IMR-90 (cell line): ENCODE data around the gene GSTA1. TPM values are rescaled to one million over a fixed set of nuclear protein-coding genes. Genes with fewer than 3 reads are reported as not detected.
"Not testable (repeated sequence)": the region's sequence is repeated elsewhere in the genome, so short reads cannot be mapped to it uniquely, and the experiment has no call there.

ENCODE experiments used
- ATAC-seq: fragments of 200-7000 bp; cut with Tn5 transposase; 2 replicates; pipeline ENCODE4 v1.9.1; 2020; ENCODE audit warnings: low read depth, mild to moderate bottlenecking, moderate library complexity
- BruUV-seq: library from RNA; stranded (reverse); fragments of 400-500 nt; replicated peaks from 2 replicates; lab custom pipeline; 2021; lab: Mats Ljungman, UMichigan
- CTCF ChIA-PET: fragments of 300-600 bp; formaldehyde crosslinking; extraction: SDS; loops from one replicate; lab custom pipeline; 2021; ENCODE audit warnings: antibody characterized with exemption; lab: Yijun Ruan, JAX
- POLR2A ChIA-PET: fragments of 300-600 bp; sonication (Branson Sonifier 250); formaldehyde crosslinking; loops from one replicate; lab custom pipeline; 2022; ENCODE audit warnings: antibody characterized with exemption; ENCODE audit not compliant: unreplicated experiment; lab: Charles Lee
- DNase-seq: peaks from one replicate; pipeline ENCODE4 v3.0.0; 2013
- H2AFZ ChIP-seq: replicated peaks from 2 replicates; pipeline ENCODE3; 2013; ENCODE audit warnings: low read length, mild to moderate bottlenecking; ENCODE audit not compliant: poor library complexity
- H2AK5ac ChIP-seq: 2 replicates; pipeline ENCODE4 v1.6.1; 2013; ENCODE audit warnings: low read depth, low read length, inconsistent platforms
- H2AK9ac ChIP-seq: replicated peaks from 2 replicates; pipeline ENCODE3; 2013; ENCODE audit warnings: mild to moderate bottlenecking, low read depth, low read length, moderate library complexity; ENCODE audit not compliant: poor library complexity
- H2BK120ac ChIP-seq: 2 replicates; pipeline ENCODE4 v1.6.1; 2013; ENCODE audit warnings: low read depth, low read length, inconsistent platforms
- H2BK15ac ChIP-seq: 3 replicates; pipeline ENCODE4 v1.6.1; 2013; ENCODE audit warnings: low read depth, low read length, inconsistent platforms
- H2BK20ac ChIP-seq: 2 replicates; pipeline ENCODE4 v1.6.1; 2013; ENCODE audit warnings: low read depth, mild to moderate bottlenecking, inconsistent platforms, low read length, moderate library complexity
- H2BK5ac ChIP-seq: 2 replicates; pipeline ENCODE4 v1.6.1; 2013; ENCODE audit warnings: mild to moderate bottlenecking, low read depth, low read length, inconsistent platforms; ENCODE audit not compliant: poor library complexity, severe bottlenecking
- H3K14ac ChIP-seq: replicated peaks from 2 replicates; pipeline ENCODE4 v1.6.1; 2013; ENCODE audit warnings: low read depth, low read length, inconsistent platforms
- H3K18ac ChIP-seq: 2 replicates; pipeline ENCODE4 v1.6.1; 2013; ENCODE audit warnings: low read depth, low read length, control low read depth
- H3K23ac ChIP-seq: 2 replicates; pipeline ENCODE4 v1.6.1; 2013; ENCODE audit warnings: low read depth, low read length, inconsistent platforms
- H3K27ac ChIP-seq: 2 replicates; pipeline ENCODE4 v1.5.1; 2013; ENCODE audit warnings: mild to moderate bottlenecking, control low read depth, low read length; ENCODE audit not compliant: insufficient read depth
- H3K27me3 ChIP-seq: 2 replicates; pipeline ENCODE4 v1.6.1; 2013; ENCODE audit warnings: low read length; ENCODE audit not compliant: control insufficient read depth, insufficient read depth
- H3K36me3 ChIP-seq: 2 replicates; pipeline ENCODE4 v1.6.1; 2013; ENCODE audit warnings: low read length, mixed read lengths; ENCODE audit not compliant: control insufficient read depth, insufficient read depth
- H3K4ac ChIP-seq: 2 replicates; pipeline ENCODE4 v1.6.1; 2013; ENCODE audit warnings: low read depth, low read length, inconsistent platforms
- H3K4me1 ChIP-seq: 2 replicates; pipeline ENCODE4 v1.6.1; 2013; ENCODE audit warnings: low read length, mixed read lengths; ENCODE audit not compliant: control insufficient read depth, insufficient read depth
- H3K4me2 ChIP-seq: 2 replicates; pipeline ENCODE4 v1.6.1; 2013; ENCODE audit warnings: low read depth, mild to moderate bottlenecking, control low read depth, low read length, moderate library complexity
- H3K4me3 ChIP-seq: 2 replicates; pipeline ENCODE4 v1.5.1; 2013; ENCODE audit warnings: low read depth, mild to moderate bottlenecking, control low read depth, low read length, moderate library complexity; ENCODE audit not compliant: insufficient read depth
- H3K56ac ChIP-seq: 2 replicates; pipeline ENCODE4 v1.6.1; 2013; ENCODE audit warnings: low read length, inconsistent platforms; ENCODE audit not compliant: insufficient read depth; ENCODE audit errors: extremely low read depth
- H3K79me1 ChIP-seq, 2 experiments: 2 replicates each; pipeline ENCODE4 v1.6.1; 2013; ENCODE audit warnings: low read length in 2 of 2, inconsistent platforms in 1 of 2, low read depth in 1 of 2
- H3K9ac ChIP-seq: 2 replicates; pipeline ENCODE4 v1.6.1; 2013; ENCODE audit warnings: low read depth, low read length, control low read depth
- H3K9me1 ChIP-seq: 2 replicates; pipeline ENCODE4 v1.6.1; 2013; ENCODE audit warnings: low read length, inconsistent platforms; ENCODE audit not compliant: insufficient read depth
- H3K9me3 ChIP-seq: 2 replicates; pipeline ENCODE4 v1.6.1; 2013; ENCODE audit warnings: low read length; ENCODE audit not compliant: control insufficient read depth, insufficient read depth
- H4K20me1 ChIP-seq: 2 replicates; pipeline ENCODE4 v1.6.1; 2013; ENCODE audit warnings: low read length, inconsistent platforms; ENCODE audit not compliant: insufficient read depth
- H4K5ac ChIP-seq: 2 replicates; pipeline ENCODE4 v1.6.1; 2013; ENCODE audit warnings: mild to moderate bottlenecking, low read depth, low read length, control low read depth
- H4K8ac ChIP-seq, 2 experiments: 2 replicates each; pipeline ENCODE4 v1.6.1; 2013; ENCODE audit warnings: low read depth in 2 of 2, low read length in 2 of 2, control low read depth in 1 of 2, inconsistent platforms in 1 of 2
- H4K91ac ChIP-seq: 2 replicates; pipeline ENCODE4 v1.6.1; 2013; ENCODE audit warnings: low read depth, low read length, inconsistent platforms; ENCODE audit not compliant: insufficient read depth
- WGBS, 2 experiments: methylation state at CpG; one replicate each; pipeline versions ENCODE4 v1.1.5 to v1.1.7; 2013; ENCODE audit warnings: missing lambda C conversion rate in 2 of 2; ENCODE audit not compliant: insufficient read length in 1 of 2; ENCODE audit errors: extremely low coverage in 2 of 2; 5-methylcytosine and 5-hydroxymethylcytosine counted together
- dilution Hi-C: fragments of 300-500 bp; cut with HindIII; formaldehyde crosslinking; loops from one replicate; pipeline ENCODE4 v1.14.3; 2018; ENCODE audit warnings: low sequenced_read_pairs; ENCODE audit not compliant: unreplicated experiment
- in situ Hi-C: fragments of 300-500 bp; cut with MboI; formaldehyde crosslinking; loops from 3 replicates; pipeline ENCODE4 v1.14.3; 2019; ENCODE audit warnings: low sequenced_read_pairs, inconsistent platforms, mixed read lengths
- intact Hi-C: fragments of 100-400 bp; cut with micrococcal nuclease; formaldehyde crosslinking; loops from 2 replicates; pipeline ENCODE4 v1.10.0; 2022
- polyA plus RNA-seq, 3 experiments: library from polyadenylated mRNA; depleted of rRNA; stranded (reverse); fragments of >200 nt; gene quantifications; 2 replicates each; pipeline ENCODE4 v1.2.3, GENCODE V29; 2012; ENCODE audit warnings: low replicate concordance in 1 of 3
- total RNA-seq: library from RNA; depleted of rRNA; stranded (reverse); fragments of >200 nt; gene quantifications from 2 replicates; pipeline ENCODE4 v1.2.3, GENCODE V29; 2012

The GSTA1 gene
- total and polyA plus RNA-seq, 2 of the 4 experiments (the other 2 are of a cell fraction) = 0.18 to 0.31 TPM

- H2AFZ ChIP-seq, H3K27me3 ChIP-seq, ATAC-seq, H3K4me2 ChIP-seq, DNase-seq, POLR2A ChIA-PET, H3K9me1 ChIP-seq, H3K4me1 ChIP-seq, H2BK20ac ChIP-seq, H3K36me3 ChIP-seq, H4K8ac ChIP-seq, H3K4me3 ChIP-seq, H3K9me3 ChIP-seq, H3K23ac ChIP-seq, in situ Hi-C loops, H2AK5ac ChIP-seq, H2AK9ac ChIP-seq, H3K4ac ChIP-seq, intact Hi-C loops, H2BK15ac ChIP-seq, H3K9ac ChIP-seq, H4K20me1 ChIP-seq, H3K14ac ChIP-seq, H4K91ac ChIP-seq, H3K18ac ChIP-seq, H2BK120ac ChIP-seq, dilution Hi-C loops, H3K56ac ChIP-seq, H4K5ac ChIP-seq, H2BK5ac ChIP-seq, H3K79me1 ChIP-seq, BruUV-seq, CTCF ChIA-PET, H3K27ac ChIP-seq: not testable (repeated sequence)
- no CpG with 5 or more reads among the region's 2 CpGs for WGBS, 2 experiments
These were observed 50.5 kb downstream of the GSTA1 start for GRCh38 chr6:52753137-52753536.
